ENCODE results near the gene UBE2O. TPM values are rescaled to one million over a fixed set of nuclear protein-coding genes. Genes with fewer than 3 reads are reported as not detected.

UBE2O gene
- total RNA-seq, 1 experiment from 2014 or later: 18.9 TPM

DNA sequence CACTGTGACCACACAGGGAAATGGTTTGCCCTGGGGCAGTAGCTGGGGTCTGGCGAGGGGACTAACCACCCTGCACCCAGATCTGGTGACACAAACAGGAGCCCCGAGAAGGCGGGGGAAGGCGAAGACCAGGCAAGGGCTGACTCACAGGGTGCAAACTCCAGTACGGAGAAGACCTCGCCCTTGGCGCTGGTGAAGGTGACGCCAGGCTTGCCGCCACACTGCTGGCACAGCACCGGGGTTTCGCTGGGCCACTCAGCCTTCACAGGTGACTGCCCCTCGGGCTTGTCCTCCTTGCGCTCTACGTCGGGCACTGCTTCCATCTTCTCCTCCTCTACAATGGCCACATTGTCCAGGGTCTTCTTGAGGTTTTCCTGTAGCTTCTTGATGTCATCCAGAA is 57.0 kb downstream of the UBE2O start:
- DNase-seq (ENCODE audit: low read depth): no peak

DNA sequence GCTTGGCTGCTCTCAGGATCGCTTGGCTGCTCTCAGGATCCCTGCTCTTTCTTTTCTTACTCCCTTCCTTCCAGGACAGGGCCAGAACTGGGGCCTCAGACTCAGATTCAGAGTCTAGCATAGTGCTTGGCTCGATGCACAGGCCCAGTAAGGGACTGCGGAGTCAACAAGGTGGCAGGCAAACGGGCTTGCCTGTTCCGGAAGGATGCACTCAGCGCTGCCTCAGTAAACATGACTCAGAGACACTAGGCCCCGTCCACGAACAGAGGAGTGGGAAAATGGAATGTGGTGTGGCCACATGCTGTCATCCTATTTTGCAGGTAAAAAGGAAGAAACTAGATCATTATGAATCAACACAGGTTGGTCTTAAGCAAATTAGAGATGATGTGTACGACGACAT is 58.8 kb downstream of the UBE2O start:
- DNase-seq (ENCODE audit: low read depth): no peak

DNA sequence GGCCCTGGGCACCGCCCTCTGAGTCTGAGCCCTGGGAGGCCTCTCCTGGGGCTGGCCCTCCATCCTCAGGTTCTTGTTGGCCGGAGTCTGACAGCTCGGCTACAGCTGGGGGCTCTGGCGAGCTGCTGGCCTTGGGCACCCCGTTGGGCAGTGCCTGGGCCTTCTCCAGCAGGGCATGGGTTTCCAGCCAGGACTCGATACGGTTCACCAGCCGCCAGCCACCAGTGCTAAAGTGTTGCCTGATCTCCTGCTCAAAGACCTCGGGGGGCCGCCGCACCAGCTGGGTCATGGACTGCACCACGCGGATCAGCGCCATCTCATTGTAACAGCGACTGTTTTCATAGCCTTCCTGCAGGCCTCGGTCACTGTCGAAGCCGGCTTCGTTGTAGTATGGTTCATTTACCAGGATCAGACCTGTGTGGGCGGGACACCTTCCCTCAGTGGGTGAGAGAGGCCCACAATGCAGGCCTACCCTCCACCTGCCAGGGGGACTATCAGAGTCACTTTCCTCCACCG is 61.7 kb downstream of the UBE2O start:
- no peak for DNase-seq (ENCODE audit: low read depth)

DNA sequence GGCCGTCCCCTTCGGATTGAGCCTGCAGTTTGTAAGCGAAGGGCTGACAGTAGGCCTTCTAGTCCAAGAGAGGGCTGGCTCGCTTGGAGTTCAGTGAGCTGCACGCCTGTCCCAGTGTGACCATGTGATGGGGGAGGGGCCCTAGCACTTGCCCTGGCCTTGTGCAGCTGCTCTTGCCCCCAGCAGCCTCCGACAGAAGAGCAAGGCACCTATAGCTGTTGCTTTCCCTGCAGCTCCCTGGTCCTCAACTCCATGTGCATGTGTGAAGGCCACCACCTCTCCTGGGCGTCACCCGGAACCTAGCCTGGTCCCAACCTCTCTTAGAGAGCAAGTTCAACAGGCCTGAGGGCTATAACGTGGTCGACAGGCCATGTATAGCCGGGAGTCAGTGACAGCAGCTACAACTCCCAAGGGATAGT is 62.9 kb downstream of the UBE2O start:
- no peak for DNase-seq (ENCODE audit: low read depth)

DNA sequence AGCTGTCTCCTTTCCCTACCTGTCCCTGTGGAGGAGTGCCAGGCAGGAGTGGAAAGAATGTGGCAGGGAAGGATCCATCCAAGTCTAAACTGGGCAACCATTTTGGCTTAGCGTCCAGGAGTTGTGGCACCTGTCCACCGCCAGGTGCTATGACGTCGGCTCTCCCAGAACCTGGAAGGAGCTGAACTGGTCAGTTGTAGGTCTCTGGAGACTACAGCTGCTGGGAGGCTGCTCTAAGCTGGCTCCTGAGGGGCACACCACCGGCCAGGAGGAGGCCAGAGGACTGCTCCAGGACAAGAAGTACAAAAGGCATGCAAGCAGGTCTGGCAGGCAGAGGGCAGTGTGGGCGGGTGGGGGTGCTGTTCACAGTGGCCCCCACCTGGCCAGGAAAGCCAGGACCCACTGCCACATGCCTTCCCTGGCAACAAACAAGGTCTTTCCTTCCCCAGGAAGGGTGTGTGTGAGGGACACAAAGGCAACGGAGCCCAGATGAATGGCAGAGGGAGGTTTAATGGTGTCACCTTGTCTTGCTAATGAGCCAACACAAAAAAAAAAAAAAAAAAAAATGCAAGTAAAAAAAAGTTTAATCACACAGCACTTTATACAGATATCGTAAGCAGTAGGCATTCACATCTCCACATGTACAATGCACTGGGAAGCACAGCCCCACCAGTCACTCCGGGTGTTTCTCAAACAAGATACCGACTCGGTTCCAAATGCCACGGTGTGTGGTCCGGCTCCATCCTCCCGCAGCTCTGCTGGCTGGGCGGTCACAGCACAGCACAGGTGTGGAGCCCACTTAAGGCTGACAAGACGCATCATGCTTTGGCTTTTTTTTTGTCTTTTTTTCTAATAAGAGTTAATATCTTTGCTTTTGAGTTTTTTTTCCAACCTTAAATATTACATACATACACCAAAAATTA is 63.7 kb downstream of the UBE2O start:
- DNase-seq (ENCODE audit: low read depth): peak; percentile 34

DNA sequence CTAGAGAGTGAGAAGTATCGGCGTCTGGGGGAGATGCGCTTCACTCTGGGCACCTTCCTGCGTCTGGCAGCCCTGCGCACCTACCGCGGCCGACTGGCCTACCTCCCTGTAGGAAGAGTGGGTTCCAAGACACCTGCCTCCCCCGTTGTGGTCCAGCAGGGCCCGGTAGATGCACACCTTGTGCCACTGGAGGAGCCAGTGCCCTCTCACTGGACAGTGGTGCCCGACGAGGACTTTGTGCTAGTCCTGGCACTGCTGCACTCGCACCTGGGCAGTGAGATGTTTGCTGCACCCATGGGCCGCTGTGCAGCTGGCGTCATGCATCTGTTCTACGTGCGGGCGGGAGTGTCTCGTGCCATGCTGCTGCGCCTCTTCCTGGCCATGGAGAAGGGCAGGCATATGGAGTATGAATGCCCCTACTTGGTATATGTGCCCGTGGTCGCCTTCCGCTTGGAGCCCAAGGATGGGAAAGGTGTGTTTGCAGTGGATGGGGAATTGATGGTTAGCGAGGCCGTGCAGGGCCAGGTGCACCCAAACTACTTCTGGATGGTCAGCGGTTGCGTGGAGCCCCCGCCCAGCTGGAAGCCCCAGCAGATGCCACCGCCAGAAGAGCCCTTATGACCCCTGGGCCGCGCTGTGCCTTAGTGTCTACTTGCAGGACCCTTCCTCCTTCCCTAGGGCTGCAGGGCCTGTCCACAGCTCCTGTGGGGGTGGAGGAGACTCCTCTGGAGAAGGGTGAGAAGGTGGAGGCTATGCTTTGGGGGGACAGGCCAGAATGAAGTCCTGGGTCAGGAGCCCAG is 65.8 kb downstream of the UBE2O start:
- no peak for DNase-seq (ENCODE audit: low read depth)

DNA sequence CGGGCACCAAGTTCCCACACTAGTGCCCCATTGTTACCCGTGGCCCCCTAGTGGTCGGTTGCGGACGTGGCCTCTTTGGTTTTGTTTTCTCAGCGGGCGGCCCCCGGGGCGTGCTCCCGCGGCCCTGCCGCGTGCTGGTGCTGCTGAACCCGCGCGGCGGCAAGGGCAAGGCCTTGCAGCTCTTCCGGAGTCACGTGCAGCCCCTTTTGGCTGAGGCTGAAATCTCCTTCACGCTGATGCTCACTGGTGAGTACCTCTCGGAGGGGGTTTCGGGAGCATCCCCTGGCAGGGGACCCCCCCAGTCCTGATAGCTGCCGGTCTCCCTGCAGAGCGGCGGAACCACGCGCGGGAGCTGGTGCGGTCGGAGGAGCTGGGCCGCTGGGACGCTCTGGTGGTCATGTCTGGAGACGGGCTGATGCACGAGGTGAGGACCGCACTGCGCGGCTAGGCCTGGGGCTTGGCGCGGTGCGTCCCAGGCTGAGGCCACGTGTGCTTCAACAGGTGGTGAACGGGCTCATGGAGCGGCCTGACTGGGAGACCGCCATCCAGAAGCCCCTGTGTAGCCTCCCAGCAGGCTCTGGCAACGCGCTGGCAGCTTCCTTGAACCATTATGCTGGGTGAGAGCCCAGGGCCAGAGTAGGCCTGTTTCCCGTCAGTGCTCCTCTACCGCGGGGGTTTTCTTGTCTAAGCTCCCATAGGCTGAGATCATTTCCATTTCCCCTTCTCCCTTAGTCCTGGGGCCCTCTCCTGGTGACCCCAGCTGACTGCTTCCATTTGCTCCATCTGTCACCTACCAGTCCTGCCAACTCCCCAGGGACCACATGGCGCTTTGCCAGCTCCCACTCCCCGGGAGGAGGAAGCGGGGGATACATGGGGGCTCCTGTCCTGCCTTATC is 66.8 kb downstream of the UBE2O start:
- peak; percentile 87 for DNase-seq (ENCODE audit: low read depth)

DNA sequence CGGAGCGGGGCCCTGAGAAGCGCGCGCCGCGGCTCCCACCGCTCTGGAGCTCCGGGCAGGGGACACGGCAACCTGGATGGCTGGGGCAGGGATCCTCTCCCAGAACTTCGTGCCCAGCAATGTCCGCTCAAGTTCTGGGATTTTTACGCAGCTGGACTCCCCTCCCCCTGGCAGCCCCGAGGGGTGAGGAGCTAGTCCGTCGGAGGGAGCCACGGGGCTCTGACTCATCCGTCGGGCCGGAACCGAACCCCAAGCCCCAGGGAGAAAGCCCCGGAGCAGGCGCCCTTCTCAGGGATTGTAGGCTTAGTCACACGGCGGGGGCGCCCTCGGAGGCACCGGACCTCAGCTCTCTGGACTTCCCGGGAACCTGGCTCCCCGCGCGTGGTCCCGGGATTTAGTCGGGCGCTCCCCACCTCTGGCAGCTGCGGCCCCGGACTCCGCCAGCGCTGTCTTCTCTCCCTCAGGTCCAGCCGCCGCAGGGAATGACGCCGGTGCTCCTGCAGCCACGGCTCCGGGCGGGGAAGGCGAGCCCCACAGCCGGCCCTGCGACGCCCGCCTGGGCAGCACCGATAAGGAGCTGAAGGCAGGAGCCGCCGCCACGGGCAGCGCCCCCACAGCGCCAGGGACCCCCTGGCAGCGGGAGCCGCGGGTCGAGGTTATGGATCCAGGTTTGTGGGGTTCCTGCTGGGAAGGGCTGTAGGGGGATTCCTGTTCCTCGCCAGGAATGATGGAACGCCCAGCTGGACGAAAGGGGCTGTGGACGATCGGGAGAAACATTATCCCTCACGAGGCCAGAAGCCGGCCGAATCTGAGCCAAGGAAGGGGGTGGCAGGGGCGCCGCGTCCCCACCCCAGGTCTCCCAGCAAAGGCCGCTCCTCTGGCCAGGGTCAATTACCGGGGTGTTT is 67.7 kb downstream of the UBE2O start:
- peak; percentile 79 for DNase-seq (ENCODE audit: low read depth)

DNA sequence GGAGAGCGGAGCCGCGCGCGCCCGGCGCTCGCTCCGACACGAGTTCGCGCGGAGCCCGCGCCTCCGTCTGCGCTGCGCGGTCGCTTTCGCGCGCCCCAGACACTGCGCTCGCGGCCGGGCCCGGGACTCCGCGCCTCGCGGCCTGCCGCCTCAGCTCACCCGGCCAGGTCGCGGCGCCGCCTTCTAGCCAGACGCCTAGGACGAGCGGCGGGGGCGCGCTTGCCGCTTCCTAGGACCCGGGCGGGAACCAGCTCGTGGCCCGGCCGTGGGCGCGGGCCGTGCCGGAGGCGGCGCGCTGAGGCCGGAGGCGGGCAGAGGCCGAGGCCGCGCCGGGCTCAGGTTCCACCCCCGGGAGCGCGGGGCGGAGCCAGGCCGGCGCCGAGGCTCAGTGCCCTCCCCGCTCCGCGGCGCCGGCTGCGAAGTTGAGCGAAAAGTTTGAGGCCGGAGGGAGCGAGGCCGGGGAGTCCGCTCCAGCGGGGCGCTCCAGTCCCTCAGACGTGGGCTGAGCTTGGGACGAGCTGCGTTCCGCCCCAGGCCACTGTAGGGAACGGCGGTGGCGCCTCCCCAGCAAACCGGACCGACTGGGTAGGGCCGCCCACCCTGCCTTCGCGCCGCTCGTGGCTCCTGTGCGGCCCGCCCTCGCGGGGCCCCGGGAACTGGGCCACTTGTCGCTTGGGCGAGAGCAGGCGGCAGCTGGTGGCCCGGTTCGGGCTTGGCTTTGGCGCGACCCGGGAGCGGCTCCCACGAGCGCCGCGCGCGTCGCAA is 68.5 kb downstream of the UBE2O start, which contains the start of gene SPHK1:
SPHK1 (plus strand) TSS at position 388 of the 765 bp plus-strand sequence. CDS start 1,036 bp downstream, outside the sequence.
- peak; percentile 76 for DNase-seq (ENCODE audit: low read depth)

DNA sequence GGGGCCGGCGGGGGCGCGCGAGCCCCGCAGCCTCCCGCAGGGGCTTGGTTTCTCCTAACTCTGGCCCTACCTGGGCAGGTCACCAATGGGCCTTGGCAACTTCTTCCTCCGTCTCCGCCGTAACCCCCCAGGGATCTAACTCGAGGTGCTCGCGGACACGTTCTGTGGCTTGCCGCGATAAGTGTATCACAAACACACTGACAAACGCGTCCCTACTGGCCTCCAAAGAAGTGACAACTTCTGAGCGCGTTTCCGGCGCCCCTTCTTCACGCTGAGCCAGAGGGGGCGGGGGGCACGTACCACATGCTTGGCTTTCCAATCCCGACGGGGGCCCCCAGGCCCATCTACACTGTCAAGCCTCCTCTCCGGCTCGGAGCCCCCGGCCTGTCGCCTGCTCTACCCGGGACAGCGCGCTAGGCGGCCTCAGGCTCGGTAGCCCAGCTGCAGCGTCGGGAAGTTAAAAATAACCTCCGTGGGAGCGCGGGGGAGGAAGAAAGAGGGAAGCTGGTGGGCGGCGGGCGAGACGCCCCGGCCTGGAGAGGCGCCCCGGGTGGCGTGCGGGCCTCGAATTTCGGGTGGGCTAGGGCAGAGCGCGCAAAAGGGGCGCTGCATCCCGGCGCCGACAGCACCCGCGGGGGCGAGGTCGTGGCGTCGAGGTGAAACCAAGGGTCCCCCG is 69.3 kb downstream of the UBE2O start:
- DNase-seq (ENCODE audit: low read depth): peak; percentile 38

DNA sequence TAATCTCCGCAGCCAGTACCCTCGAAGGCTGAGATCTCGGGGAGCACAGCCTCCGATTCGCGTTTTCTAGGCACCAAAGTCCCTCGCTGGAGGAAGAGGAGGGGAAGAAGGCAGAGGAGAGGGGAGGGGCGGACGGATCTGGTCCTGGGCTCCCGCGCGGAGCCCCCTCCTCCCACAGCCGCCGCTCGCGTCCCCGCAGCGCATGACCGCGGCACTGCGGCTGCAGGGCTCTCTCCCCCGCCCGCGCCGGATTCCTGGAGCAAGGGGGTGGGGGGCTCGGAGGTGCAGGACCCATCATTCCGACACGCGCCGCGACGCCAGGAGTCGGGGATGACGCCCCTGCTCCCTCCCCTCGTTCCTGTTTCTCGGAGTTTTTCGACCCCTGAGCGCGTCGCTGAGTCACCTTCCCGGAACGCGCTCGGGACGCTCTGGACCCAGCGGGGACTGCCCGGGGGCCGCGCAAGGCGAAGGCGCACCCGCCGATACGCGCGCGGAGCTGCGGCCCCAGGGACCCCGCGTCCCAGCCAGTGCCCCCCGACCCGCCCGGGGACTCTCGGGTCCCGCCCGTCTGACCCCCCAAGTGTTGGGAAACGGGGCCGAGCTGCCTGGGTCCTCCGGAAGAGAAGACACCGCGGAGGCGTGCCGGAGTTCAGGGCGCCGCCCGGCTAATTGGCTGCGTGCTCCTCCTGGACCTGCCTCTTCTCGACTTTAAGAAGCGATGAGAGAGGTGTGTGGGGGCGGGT is 70.0 kb downstream of the UBE2O start:
- peak; percentile 41 for DNase-seq (ENCODE audit: low read depth)

DNA sequence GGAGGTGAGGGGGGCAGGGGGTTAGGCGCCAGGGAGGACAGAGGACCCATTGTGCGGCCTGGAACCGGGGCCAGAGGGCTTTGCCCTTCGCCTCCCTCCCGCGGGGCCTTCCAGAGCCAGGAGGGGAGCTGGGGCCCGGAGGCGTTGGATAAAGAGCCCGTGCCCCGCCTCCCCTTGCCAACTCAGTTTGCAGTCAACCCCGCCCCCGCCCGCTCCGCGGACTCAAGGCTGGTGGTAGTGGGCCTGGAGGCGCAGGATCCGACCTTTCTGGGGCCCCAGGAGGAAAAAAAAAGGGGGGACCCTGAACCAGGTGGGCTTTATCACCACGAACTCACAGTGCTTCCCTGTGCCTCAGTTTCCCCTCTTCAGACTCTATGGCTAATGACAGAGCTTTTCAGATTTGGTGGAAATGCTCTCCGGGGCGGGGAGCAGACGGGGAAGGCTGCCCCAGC is 70.6 kb downstream of the UBE2O start:
- DNase-seq (ENCODE audit: low read depth): no peak

DNA sequence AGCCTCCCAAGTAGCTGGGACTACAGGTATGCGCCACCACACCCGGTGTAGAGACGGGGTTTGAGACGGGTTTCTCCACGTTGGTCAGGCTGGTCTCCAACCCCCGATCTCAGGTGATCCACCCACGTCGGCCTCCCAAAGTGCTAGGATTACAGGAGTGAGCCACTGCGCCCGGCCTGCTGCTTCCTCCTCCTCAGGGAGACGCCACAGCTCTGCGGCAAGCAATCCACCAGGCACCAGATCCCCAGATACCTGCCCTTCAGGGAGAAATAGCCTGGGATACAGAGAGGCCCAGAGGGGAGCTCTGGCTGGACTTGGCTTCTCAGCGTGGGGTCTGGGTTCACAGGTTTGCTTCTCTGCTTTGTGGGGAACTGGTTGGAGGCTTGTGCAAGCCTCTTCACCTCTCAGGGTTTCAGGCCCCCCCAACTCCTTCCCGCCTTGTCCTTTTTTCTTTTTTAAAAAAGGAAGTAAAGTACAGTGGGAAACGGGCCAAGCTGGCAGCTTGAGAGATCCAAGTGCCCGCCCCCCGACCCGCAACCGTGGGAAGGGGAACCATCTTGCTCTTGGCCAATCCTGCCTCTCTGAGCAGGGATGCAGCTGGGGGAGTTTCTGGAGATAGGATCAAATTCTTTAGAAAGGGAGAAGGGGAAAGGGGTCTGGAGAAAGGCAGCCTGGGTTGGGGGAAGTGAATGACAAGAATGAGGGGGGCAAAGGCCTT is 71.2 kb downstream of the UBE2O start:
- DNase-seq (ENCODE audit: low read depth): no peak

DNA sequence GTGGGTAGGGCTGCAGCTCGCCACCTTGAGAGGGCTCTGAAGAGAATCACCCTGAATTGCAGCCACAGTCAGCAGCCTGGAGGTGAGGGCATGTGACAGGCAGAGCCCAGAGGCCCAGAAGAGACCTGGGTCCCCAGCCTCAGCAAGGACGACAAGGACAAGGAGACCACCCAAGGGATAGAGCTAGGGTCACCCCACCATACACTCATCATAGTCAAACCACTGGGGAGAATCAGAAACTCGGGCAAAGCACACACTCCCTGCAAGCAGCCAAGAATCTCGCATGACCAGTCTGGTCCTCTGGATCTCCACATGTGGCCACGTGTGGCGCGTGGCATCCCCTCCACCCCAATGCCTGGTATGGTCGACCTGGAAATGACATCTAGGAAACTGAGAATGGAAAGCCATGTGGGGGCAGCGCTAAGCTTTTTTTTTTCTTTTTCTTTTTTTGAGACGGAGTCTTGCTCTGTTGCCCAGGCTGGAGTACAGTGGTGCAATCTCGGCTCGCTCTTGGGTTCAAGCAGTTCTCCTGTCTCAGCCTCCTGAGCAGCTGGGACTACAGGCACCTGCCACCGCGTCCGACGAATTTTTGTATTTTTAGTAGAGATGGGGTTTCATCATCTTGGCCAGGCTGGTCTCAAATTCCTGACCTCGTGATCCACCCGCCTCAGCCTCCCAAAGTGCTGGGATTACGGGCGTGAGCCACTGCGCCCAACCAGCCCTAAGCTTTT is 73.1 kb downstream of the UBE2O start:
- DNase-seq (ENCODE audit: low read depth): no peak

DNA sequence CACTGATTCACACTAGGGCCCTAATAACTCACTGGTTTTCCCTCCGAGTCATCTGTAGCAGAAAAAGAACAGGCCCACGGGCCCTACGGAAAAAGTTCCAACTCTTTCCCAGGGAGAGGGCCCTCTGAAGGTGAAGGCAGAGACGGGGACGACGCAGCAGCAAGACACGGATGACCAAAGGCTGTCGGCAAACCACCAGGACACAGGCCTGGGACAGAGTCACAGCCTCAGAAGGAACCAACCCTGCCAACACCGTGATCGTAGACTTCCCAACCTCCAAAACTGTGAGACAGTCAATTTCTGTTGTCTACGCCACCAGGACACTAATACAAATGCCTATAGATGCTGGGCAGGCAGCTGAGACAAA is 73.7 kb downstream of the UBE2O start:
- no peak for DNase-seq (ENCODE audit: low read depth)

DNA sequence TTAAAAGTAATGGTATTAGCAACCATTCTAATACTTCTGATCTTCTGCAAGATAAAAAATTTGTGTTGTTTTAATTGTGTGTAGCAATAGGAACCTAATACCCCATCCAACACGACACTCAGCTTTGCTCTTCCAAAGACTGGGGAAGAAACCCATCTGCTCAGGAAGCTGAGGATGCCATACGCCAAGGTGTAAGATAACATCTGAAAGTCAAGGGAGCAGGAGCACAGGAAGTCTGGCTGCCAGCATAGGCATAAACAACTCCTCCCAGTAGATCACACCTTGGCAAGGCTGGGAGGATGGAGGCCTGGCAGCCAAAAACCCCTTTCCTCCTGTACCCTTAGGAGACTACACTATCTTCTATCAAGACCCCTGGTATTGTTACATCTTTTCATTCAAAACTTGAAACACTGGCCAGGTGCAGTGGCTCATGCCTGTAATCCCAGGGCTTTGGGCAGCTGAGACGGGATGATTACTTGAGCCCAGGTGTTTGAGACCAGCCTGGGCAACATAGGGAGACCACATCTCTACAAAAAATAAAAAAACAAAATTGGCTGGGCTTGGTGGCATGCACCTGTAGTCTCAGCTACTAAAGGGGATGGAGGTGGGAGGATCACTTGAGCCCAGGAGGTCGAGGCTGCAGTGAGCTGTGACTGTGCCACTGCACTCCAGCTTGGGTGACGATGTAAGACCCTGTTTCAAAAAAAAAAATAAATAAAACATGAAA is 74.2 kb downstream of the UBE2O start:
- no peak for DNase-seq (ENCODE audit: low read depth)

Measured in HT1080 (cell line).